ENCODE results near the gene KCNMB2.

GRCh38 chr3:178520451-178520850, 15.8 kb upstream of the KCNMB2 start:
- TF ChIP-seq SUZ12 (IDR thresholded peaks at IDR 0.05; ENCODE audit: extremely low read depth, insufficient read depth, insufficient read length): no peak
- no peak for TF ChIP-seq ZNF274 (IDR thresholded peaks at IDR 0.05; ENCODE audit: low read depth, low read length)
- TF ChIP-seq YY1 (IDR thresholded peaks at IDR 0.05; ENCODE audit: insufficient read depth, insufficient read length): no peak

Data from NT2/D1 (cell line).